Vagina (tissue), 2 donors: ENCODE data around the gene FRMD4A. TPM values are rescaled to one million over a fixed set of nuclear protein-coding genes. Genes with fewer than 3 reads are reported as not detected.
"Not testable (repeated sequence)": the region's sequence is repeated elsewhere in the genome, so short reads cannot be mapped to it uniquely, and the experiment has no call there.

Experiments used
- DNase-seq, 2 donors: peaks; one replicate each; pipeline ENCODE4 v3.0.0-alpha.2; 2017; ENCODE audit errors: extremely low spot score in 2 of 2
- H3K27ac ChIP-seq: fragments of 200-600 bp; sonication (generic); one replicate; pipeline ENCODE4 v1.5.1; 2019
- H3K27me3 ChIP-seq: fragments of 200-600 bp; sonication (generic); one replicate; pipeline ENCODE4 v1.5.1; 2019
- H3K36me3 ChIP-seq, 2 donors: fragments of 200-600 bp; sonication (generic); one replicate each; pipeline ENCODE4 v1.5.1; 2017 to 2019
- H3K4me1 ChIP-seq: fragments of 200-600 bp; sonication (generic); one replicate; pipeline ENCODE4 v1.5.1; 2019
- H3K4me3 ChIP-seq, 2 donors: fragments of 200-600 bp; sonication (generic); 1 replicate in 1 of 2; 2 replicates in 1 of 2; pipeline ENCODE4 v1.5.1; 2016 to 2019
- H3K9me3 ChIP-seq: fragments of 200-600 bp; sonication (generic); one replicate; pipeline ENCODE4 v1.5.1; 2019
- POLR2A ChIP-seq, 2 donors: fragments of 450-650 bp; IDR thresholded peaks; one replicate each; pipeline ENCODE4 v1.6.1; 2017; ENCODE audit warnings: antibody characterized with exemption in 2 of 2, mild to moderate bottlenecking in 2 of 2, moderate library complexity in 2 of 2
- POLR2AphosphoS5 ChIP-seq, 2 donors: sonication (generic); formaldehyde crosslinking; IDR thresholded peaks; one replicate each; pipeline ENCODE4 v1.9.0; 2017; ENCODE audit warnings: antibody characterized with exemption in 2 of 2, mild to moderate bottlenecking in 2 of 2, low read depth in 1 of 2; ENCODE audit not compliant: insufficient read depth in 1 of 2
- intact Hi-C: fragments of 100-400 bp; cut with DNase I; formaldehyde crosslinking; loops from one replicate; pipeline ENCODE4 v1.15.1; 2023
- total RNA-seq: library from RNA; depleted of rRNA; stranded (reverse); fragments of >200 nt; gene quantifications from one replicate; pipeline ENCODE4 v1.2.3, GENCODE V29; 2016
- TF ChIP-seq, protein P1 (sequence below), 3 experiments: fragments of 450-650 bp in 2 of 3; fragments of 200-600 bp in 1 of 3; sonication (generic) in 1 of 3; IDR thresholded peaks; one replicate each; pipeline ENCODE4 v1.5.1; 2017 to 2019; ENCODE audit warnings: antibody characterized with exemption in 3 of 3, mild to moderate bottlenecking in 2 of 3, moderate library complexity in 2 of 3

Gene FRMD4A
- total RNA-seq, 1 donor from 2014 or later, result 24.8 TPM

DNA sequence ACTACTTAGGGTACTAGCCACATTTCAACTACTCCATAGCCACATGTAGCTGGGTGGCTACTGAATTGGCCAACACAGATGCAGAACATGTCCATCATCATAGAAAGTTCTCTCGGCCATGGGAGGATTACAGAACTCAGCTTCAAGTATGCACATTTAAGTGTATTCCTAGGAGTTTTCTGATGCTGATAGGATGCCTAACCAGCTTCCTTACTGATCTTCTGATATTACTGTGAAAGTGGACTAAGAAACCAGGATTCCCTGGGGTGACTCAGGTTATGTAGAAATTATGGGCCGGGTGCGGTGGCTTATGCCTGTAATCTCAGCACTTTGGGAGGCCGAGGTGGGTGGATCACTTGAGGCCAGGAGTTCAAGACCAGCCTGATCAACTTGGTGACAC lies 125.5 kb downstream of the FRMD4A start:
- no peak overlapping the region for H3K27ac ChIP-seq
- TF ChIP-seq, protein P1, sequence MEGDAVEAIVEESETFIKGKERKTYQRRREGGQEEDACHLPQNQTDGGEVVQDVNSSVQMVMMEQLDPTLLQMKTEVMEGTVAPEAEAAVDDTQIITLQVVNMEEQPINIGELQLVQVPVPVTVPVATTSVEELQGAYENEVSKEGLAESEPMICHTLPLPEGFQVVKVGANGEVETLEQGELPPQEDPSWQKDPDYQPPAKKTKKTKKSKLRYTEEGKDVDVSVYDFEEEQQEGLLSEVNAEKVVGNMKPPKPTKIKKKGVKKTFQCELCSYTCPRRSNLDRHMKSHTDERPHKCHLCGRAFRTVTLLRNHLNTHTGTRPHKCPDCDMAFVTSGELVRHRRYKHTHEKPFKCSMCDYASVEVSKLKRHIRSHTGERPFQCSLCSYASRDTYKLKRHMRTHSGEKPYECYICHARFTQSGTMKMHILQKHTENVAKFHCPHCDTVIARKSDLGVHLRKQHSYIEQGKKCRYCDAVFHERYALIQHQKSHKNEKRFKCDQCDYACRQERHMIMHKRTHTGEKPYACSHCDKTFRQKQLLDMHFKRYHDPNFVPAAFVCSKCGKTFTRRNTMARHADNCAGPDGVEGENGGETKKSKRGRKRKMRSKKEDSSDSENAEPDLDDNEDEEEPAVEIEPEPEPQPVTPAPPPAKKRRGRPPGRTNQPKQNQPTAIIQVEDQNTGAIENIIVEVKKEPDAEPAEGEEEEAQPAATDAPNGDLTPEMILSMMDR (IDR thresholded peaks at IDR 0.05), result no peak
- no peak for TF ChIP-seq POLR2AphosphoS5 (IDR thresholded peaks at IDR 0.05; ENCODE audit: insufficient read depth in 1 of 2, low read depth in 1 of 2)
- no peak for TF ChIP-seq POLR2A (IDR thresholded peaks at IDR 0.05)
- no peak overlapping the region for H3K4me3 ChIP-seq

DNA sequence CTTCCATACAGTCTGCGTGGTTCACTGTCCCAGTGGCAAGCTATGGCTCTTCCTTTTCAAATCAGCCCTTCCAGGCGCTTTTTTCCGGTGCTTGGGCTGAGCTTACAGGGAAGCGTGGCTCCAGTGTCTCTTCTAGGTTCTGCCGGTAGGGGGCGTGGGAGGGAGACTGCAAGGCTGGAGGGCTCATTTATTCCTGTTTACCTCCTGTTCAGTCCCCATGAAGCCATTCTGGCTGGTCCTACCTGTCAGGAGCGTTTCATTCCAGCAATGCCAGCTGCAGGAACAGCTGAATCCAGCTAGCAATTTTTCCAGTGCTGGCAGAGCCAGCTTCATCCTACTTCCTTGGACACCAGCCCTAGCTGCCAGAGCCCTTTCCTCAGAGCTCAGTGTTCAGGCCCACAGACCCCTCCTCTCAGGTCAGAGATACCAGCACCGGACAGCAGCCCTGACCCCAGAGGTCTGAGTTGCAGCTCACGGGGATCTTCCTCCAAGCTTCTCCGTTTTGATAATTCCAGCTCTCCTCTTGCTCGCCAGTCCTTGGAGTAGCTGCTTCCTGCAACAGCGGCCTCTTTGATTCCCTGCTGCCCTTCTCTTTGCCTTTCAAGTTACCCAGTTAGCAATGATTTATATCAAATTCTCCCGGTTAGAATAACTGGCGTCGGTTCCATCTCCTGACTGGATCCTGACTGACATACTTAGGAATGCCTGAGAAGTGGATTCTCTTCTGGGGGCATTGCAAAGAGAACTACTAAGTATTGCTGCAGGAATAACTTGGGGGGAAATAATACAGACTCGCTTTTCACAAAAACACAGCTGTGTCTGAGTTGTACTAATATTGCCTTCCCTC lies 129.8 kb downstream of the FRMD4A start:
- no peaks in the 10 kb centered on the region for H3K36me3 ChIP-seq
- no peak overlapping the region for H3K27ac ChIP-seq
- H3K4me3 ChIP-seq, result no peak overlapping the region
- no peaks in the 10 kb centered on the region for H3K4me1 ChIP-seq
- peak in 1 of 2 donors; percentile 44 for DNase-seq
- intact Hi-C loops, result no loop called here
- H3K27me3 ChIP-seq, result no peaks in the 10 kb centered on the region
- no peaks in the 10 kb centered on the region for H3K9me3 ChIP-seq
- TF ChIP-seq, protein P1 (IDR thresholded peaks at IDR 0.05), result no peak
- TF ChIP-seq POLR2A (IDR thresholded peaks at IDR 0.05) (no peak), POLR2AphosphoS5 (IDR thresholded peaks at IDR 0.05; ENCODE audit: insufficient read depth in 1 of 2, low read depth in 1 of 2) (no peak)

More for the DNA sequence above, 125.5 kb downstream of the FRMD4A start:
- DNase-seq, result no peak
- intact Hi-C loops, result no loop called here
- Histone ChIP-seq H3K4me1 (no peaks in the 10 kb centered on the region), H3K9me3 (no peaks in the 10 kb centered on the region), H3K36me3 (no peaks in the 10 kb centered on the region), H3K27me3 (no peaks in the 10 kb centered on the region)

DNA sequence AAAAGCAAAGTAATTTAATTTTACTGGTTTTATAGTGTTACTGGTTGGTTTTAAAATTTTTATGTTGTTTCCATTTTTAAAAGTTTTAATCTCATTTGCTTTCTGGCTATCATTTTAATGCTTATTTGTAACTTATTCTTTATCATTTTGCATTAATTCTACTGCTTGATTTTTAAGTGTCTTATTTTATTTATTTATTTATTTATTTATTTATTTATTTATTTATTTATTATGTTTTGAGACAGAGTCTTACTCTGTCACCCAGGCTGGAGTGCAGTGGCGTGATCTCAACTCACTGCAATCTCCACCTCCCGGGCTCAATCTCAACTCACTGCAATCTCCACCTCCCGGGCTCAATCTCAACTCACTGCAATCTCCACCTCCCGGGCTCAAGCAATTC lies 131.6 kb downstream of the FRMD4A start:
- H3K4me3 ChIP-seq, H3K4me1 ChIP-seq, DNase-seq, intact Hi-C loops, H3K36me3 ChIP-seq, H3K27me3 ChIP-seq, H3K27ac ChIP-seq, H3K9me3 ChIP-seq: not testable (repeated sequence)

DNA sequence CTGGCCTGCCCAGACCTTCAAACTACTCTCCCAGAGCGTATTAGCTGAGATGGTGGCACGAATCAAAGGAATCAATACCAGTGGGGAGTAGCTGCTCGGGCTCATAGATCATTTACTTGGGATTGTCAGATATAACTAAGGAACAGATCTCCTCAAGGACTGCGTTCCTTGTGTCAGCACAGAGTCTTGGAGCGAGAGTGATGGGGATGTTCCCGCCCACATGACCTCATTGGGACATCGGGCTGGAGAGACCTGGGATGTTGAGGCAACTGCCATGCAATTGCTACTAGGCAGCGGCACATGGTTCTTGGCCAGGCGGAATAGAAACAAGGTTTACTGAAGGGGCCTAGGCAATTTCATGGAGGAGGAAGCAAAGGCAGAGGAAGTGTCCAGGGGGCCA lies 132.6 kb downstream of the FRMD4A start:
- H3K4me3 ChIP-seq, result no peak overlapping the region
- TF ChIP-seq POLR2AphosphoS5 (IDR thresholded peaks at IDR 0.05; ENCODE audit: insufficient read depth in 1 of 2, low read depth in 1 of 2) (no peak), POLR2A (IDR thresholded peaks at IDR 0.05) (no peak)
- TF ChIP-seq, protein P1 (IDR thresholded peaks at IDR 0.05), result no peak
- intact Hi-C loops, result no loop called here
- no peaks in the 10 kb centered on the region for H3K27me3 ChIP-seq
- no peaks in the 10 kb centered on the region for H3K4me1 ChIP-seq
- no peaks in the 10 kb centered on the region for H3K36me3 ChIP-seq
- DNase-seq, result no peak
- no peak overlapping the region for H3K27ac ChIP-seq
- H3K9me3 ChIP-seq, result no peaks in the 10 kb centered on the region

DNA sequence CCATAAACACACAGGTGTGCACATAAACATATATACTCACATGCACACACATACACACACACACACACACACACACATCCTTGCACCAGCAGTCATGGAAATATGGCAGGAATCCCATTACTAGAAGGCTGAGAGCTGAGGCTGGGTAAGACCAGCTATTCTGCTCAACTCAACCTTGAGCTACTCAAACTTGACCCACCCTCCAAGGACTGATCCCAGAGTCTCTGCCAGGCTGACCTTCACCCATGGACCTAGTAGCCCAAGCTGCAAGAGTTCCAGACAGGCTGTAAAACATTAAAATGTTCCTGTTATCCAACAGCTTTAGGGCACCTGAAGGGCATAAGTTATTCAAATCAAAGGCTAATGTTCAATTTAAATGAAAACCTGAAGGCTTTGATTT lies 134.6 kb downstream of the FRMD4A start:
- Histone ChIP-seq H3K27ac (no peak overlapping the region), H3K9me3 (no peaks in the 10 kb centered on the region), H3K4me1 (no peaks in the 10 kb centered on the region), H3K4me3 (no peak overlapping the region), H3K36me3 (no peaks in the 10 kb centered on the region), H3K27me3 (no peaks in the 10 kb centered on the region)
- TF ChIP-seq, protein P1 (IDR thresholded peaks at IDR 0.05), result no peak
- TF ChIP-seq POLR2A (IDR thresholded peaks at IDR 0.05), result no peak
- no peak for TF ChIP-seq POLR2AphosphoS5 (IDR thresholded peaks at IDR 0.05; ENCODE audit: insufficient read depth in 1 of 2, low read depth in 1 of 2)
- intact Hi-C loops, result no loop called here
- peak in 1 of 2 donors; percentile 29 for DNase-seq
